Measurements from ENCODE around the gene CNTN5. TPM values are rescaled to one million over a fixed set of nuclear protein-coding genes. Genes with fewer than 3 reads are reported as not detected.

The CNTN5 gene
- total RNA-seq, 4 donors from 2014 or later: not detected

DNA sequence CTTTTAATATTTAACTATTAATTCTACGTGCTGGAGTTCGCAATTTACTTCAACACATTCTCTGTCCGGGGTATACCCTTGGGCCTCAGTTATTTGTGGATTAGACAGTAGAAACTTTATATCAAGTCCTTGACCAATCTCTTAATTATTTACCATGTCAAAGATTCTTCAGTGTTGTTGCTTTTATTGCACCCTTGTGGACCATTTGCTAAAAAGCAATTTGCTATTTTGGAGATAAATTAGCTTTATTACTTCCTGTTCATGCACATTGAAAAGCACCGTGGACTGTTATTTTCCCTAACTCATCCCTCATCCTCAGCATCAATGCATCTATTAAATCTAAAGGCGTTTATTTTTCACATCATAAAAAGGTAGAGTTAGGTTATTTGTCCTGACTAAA is 609.9 kb downstream of the CNTN5 start:
- 66 to 73% methylated on average over 5 of the region's 5 CpGs for WGBS, 2 donors
- intact Hi-C loops (cut with DNase I; ENCODE audit: low total_unique reads): no loop called here
- no peak for TF ChIP-seq POLR2A (IDR thresholded peaks at IDR 0.05)
- TF ChIP-seq, protein P1, sequence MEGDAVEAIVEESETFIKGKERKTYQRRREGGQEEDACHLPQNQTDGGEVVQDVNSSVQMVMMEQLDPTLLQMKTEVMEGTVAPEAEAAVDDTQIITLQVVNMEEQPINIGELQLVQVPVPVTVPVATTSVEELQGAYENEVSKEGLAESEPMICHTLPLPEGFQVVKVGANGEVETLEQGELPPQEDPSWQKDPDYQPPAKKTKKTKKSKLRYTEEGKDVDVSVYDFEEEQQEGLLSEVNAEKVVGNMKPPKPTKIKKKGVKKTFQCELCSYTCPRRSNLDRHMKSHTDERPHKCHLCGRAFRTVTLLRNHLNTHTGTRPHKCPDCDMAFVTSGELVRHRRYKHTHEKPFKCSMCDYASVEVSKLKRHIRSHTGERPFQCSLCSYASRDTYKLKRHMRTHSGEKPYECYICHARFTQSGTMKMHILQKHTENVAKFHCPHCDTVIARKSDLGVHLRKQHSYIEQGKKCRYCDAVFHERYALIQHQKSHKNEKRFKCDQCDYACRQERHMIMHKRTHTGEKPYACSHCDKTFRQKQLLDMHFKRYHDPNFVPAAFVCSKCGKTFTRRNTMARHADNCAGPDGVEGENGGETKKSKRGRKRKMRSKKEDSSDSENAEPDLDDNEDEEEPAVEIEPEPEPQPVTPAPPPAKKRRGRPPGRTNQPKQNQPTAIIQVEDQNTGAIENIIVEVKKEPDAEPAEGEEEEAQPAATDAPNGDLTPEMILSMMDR (IDR thresholded peaks at IDR 0.05): no peak
- no peak overlapping the region for H3K4me3 ChIP-seq (ENCODE audit: low read depth, poor library complexity, severe bottlenecking)
- DNase-seq (ENCODE audit: low spot score in 2 of 2): no peak

DNA sequence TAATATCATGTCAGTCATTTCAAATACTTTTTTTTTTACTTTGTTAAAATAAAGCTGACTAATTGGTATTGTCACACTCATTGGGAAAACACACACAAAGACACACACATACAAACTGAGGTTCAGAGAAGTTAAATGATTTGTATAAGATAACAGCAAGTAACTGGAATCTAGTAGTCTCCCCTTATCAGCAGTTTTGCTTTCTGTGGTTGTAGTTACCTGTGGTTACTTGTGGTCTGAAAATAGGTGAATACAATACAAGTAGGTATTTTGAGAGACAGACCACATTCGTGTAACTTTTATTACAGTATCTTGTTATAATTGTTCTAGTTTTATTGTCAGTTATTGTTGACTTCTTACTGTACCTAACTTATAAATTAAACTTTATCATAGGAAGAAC is 610.9 kb downstream of the CNTN5 start:
- intact Hi-C loops (cut with DNase I; ENCODE audit: low total_unique reads): no loop called here
- WGBS, 2 donors: 81 to 85% methylated on average over 1 of the region's 1 CpG
- TF ChIP-seq, protein P1 (IDR thresholded peaks at IDR 0.05): no peak
- TF ChIP-seq POLR2A (IDR thresholded peaks at IDR 0.05): no peak
- no peak for DNase-seq (ENCODE audit: low spot score in 2 of 2)
- H3K4me3 ChIP-seq (ENCODE audit: low read depth, poor library complexity, severe bottlenecking): no peak overlapping the region

DNA sequence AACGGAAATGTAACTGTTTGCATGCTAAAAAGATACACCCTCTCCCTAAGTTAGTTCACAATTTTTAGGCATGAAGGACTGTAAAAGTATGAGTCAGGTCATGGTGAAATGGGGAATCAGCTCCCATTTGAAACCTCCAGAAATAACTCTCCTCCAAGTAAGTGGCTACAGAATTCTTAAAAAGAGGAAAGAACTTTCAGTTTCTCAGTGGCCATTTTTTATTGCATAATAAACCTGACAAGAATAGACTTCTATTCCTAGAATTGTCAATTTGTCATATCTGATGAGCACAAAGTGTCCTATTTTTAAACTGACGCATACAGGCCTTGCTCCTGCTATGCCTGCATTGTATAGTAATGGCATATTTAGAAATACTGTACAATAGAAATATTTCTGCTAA is 612.2 kb downstream of the CNTN5 start:
- intact Hi-C loops (cut with DNase I; ENCODE audit: low total_unique reads): no loop called here
- no peak for TF ChIP-seq POLR2A (IDR thresholded peaks at IDR 0.05)
- TF ChIP-seq, protein P1 (IDR thresholded peaks at IDR 0.05): no peak
- WGBS, 2 donors: 79 to 80% methylated on average over 2 of the region's 2 CpGs
- no peak overlapping the region for H3K4me3 ChIP-seq (ENCODE audit: low read depth, poor library complexity, severe bottlenecking)
- DNase-seq (ENCODE audit: low spot score in 2 of 2): no peak

DNA sequence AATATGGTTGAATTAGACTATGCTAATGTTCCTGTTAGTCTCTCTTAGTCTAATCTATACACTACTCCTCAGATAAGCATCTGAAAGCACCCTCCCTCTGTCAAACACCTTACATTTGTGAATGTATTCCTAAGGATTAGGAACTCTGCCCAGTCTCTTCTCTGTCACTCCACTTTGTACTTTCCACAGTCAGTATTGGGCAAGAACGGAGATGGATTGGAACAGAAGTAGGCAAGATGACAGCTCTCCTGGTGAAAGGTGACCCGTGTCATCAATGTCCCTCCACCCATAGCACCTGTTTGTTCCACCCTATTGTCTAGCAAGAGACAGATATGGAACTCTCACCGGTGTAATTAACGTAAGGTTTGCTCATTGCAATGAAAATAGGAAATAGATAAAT is 613.8 kb downstream of the CNTN5 start:
- no peak overlapping the region for H3K4me3 ChIP-seq (ENCODE audit: low read depth, poor library complexity, severe bottlenecking)
- WGBS, 2 donors: 77 to 84% methylated on average over 4 of the region's 4 CpGs
- intact Hi-C loops (cut with DNase I; ENCODE audit: low total_unique reads): no loop called here
- no peak for TF ChIP-seq POLR2A (IDR thresholded peaks at IDR 0.05)
- TF ChIP-seq, protein P1 (IDR thresholded peaks at IDR 0.05): no peak
- no peak for DNase-seq (ENCODE audit: low spot score in 2 of 2)

DNA sequence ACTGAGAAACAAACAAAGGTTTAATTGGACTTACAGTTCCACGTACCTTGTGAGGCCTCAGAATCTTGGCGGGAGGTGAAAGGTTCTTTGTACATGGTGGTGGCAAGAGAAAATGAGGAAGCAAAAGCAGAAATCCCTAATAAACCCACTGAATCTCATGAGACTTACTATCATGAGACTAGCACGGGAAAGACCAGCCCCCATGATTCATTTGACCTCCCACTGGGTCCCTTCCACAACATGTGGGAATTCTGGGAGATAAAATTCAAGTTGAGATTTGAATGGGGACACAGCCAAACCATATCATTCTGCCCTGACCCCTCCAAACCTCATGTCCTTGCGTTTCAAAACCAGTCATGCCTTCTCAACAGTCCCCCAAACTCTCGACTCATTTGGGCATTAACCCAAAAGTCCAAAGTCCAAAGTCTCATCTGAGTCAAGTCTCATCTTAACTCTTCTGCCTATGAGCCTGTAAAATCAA is 617.4 kb downstream of the CNTN5 start:
- intact Hi-C loops (cut with DNase I; ENCODE audit: low total_unique reads): no loop called here
- H3K4me3 ChIP-seq (ENCODE audit: low read depth, poor library complexity, severe bottlenecking): no peak overlapping the region
- 73 to 78% methylated on average over 5 of the region's 5 CpGs for WGBS, 2 donors
- no peak for DNase-seq (ENCODE audit: low spot score in 2 of 2)
- no peak for TF ChIP-seq POLR2A (IDR thresholded peaks at IDR 0.05)
- TF ChIP-seq, protein P1 (IDR thresholded peaks at IDR 0.05): no peak

- DNase-seq (ENCODE audit: low spot score in 2 of 2): no peak
- TF ChIP-seq, protein P1 (IDR thresholded peaks at IDR 0.05): no peak
- no peak for TF ChIP-seq POLR2A (IDR thresholded peaks at IDR 0.05)
- intact Hi-C loops (cut with DNase I; ENCODE audit: low total_unique reads): no loop called here
- no peak overlapping the region for H3K4me3 ChIP-seq (ENCODE audit: low read depth, poor library complexity, severe bottlenecking)
Measured at GRCh38 chr11:99640671-99641070, 619.9 kb downstream of the CNTN5 start.

All from lower leg skin (tissue), 4 donors.